NB4 (cell line): Measurements from ENCODE around the gene NOC2L.

Experiments used
- CTCF ChIP-seq: IDR thresholded peaks from one replicate; pipeline ENCODE4 v1.5.1; 2012; ENCODE audit warnings: low read depth, low read length
- POLR2A ChIP-seq: IDR thresholded peaks from 2 replicates; pipeline ENCODE4 v1.6.1; 2011; ENCODE audit warnings: mild to moderate bottlenecking; ENCODE audit not compliant: insufficient read length; ENCODE audit errors: extremely low read depth

GRCh38 chr1:953524-954320 is 5.3 kb downstream of the NOC2L start:
- TF ChIP-seq POLR2A (no peak), CTCF (no peak)
